ENCODE measurements around the gene FAM107B. TPM values are rescaled to one million over a fixed set of nuclear protein-coding genes. Genes with fewer than 3 reads are reported as not detected.
A peak's percentile ranks its signal among the peaks of the same experiment; 100 is the strongest.

The FAM107B gene
- total RNA-seq, 1 donor = 22.7 TPM

DNA sequence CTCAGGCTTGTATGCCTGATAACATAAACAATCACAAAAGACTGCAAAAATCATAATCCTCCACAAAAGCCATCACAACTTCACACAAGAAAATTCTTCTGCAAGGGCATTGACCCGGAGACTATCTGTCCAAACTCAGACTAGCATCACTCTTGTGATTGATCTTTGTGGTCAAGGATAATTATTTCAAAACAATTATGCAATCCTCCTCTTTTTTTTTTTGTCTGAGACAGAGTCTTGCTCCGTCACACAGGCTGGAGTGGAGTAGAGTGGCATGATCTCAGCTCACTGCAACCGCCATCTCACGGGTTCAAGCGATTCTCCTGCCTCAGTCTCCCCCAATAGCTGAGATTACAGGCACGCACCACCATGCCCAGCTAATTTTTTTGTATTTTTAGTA is 41.0 kb upstream of the FAM107B start:
- TF ChIP-seq, protein P1, sequence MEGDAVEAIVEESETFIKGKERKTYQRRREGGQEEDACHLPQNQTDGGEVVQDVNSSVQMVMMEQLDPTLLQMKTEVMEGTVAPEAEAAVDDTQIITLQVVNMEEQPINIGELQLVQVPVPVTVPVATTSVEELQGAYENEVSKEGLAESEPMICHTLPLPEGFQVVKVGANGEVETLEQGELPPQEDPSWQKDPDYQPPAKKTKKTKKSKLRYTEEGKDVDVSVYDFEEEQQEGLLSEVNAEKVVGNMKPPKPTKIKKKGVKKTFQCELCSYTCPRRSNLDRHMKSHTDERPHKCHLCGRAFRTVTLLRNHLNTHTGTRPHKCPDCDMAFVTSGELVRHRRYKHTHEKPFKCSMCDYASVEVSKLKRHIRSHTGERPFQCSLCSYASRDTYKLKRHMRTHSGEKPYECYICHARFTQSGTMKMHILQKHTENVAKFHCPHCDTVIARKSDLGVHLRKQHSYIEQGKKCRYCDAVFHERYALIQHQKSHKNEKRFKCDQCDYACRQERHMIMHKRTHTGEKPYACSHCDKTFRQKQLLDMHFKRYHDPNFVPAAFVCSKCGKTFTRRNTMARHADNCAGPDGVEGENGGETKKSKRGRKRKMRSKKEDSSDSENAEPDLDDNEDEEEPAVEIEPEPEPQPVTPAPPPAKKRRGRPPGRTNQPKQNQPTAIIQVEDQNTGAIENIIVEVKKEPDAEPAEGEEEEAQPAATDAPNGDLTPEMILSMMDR (IDR thresholded peaks at IDR 0.05; ENCODE audit: insufficient read depth, low read length) = no peak
- no peak for DNase-seq (ENCODE audit: low read depth)
- no peak overlapping the region for H3K4me3 ChIP-seq (ENCODE audit: low read depth, low read length)

DNA sequence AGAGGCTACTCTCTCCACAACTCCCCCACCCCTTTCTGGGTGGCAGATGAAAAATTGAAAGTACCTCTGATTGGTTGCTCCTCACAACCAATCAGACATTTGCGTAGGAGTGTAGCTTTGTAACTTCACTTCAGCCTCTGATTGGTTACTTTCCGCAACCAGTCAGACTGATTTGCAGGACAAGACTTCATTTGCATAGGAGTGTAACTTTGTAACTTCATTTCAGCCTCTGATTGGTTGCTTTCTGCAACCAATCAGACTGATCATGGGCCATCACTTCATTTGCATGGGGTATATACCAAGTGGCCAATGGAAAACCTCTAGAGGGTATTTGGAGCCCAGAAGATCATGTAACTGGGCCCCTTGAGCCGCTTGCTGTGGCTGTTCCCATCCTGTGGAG is 37.6 kb upstream of the FAM107B start:
- DNase-seq (ENCODE audit: low read depth) = peak; percentile 11
- TF ChIP-seq, protein P1 (IDR thresholded peaks at IDR 0.05; ENCODE audit: insufficient read depth, low read length) = no peak
- H3K4me3 ChIP-seq (ENCODE audit: low read depth, low read length) = no peak overlapping the region

DNA sequence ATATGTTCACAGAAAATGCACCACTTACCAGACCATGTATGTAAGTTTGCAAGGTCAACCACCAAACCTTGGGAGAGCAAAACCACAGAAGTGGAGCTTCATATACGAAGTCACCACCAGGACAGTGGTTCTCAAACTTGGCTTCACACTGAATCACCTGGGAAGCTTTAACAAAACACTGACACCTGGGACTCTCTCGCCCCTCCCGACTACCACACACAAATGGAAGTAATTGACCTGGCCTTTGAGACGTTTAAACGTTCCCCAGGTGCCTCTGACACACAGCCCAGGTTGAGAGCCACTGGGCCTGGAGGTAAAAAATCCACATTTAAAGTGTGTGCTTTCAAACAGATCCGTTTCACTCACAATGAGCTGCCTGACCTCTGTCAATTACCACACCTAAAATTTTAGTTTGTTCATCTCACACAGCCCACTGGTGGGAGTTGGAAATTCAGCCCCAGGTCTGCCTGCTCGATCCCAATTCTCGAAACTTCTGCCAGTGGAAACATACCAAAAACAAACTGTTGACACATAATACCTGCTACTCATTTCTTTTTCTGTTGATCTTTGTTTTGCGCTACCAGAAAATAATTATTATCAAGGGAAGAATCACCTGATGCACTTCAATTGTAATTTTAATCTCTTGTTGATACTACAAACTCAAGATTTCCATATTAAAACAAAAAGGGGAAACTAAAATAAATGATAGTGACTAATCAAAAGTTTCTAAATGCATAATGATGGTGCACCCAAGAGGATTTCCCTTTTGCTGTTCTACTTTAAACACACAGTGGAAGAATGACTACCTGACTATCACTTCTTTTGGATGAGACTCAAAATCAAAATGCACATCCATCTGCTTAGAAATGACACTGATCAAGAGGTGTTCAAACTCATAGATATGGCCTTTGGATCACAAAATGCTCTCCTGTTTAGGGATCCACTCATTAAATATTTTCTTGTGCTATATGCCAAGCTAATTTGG is 36.6 kb upstream of the FAM107B start:
- no peak overlapping the region for H3K4me3 ChIP-seq (ENCODE audit: low read depth, low read length)
- TF ChIP-seq, protein P1 (IDR thresholded peaks at IDR 0.05; ENCODE audit: insufficient read depth, low read length) = no peak

DNA sequence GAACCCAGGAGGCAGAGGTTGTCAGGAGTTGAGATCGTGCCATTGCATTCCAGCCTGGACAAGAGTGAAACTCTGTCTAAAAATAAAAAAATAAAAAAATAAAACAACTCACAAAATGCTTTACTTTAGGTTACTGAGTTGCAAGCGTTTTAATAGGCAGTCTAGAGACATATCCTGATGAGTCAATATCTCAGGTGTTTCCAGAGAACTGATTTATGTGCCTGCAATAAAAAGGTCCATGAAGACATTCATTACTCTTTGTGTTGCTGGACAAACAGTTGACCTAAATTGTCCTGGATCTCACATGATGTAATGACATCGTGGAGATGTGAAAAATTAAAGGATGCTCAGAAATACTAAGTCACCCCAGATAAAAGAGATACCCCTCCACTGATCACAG is 31.6 kb upstream of the FAM107B start:
- H3K4me3 ChIP-seq (ENCODE audit: low read depth, low read length) = no peak overlapping the region
- no peak for DNase-seq (ENCODE audit: low read depth)
- TF ChIP-seq, protein P1 (IDR thresholded peaks at IDR 0.05; ENCODE audit: insufficient read depth, low read length) = no peak

More for the DNA sequence above, 36.6 kb upstream of the FAM107B start:
- DNase-seq (ENCODE audit: low read depth) = no peak

DNA sequence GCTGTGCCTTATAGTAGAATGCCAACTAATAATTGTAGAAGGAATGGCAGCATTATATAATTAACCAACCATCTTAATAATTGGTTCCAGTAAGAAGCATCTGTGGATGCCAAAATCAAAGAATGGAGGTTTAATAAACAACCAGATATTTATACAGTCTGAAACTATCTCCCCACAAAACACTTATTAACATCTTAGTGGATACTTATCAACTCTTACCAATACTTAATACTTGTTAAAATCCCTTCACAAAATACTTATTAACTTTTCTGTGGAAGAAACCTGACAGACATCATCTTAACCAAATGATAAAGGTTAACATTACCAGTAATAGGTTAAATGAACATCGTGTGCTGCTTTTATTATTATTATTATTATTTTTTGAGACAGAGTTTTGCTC is 29.1 kb upstream of the FAM107B start:
- no peak for DNase-seq (ENCODE audit: low read depth)
- no peak overlapping the region for H3K4me3 ChIP-seq (ENCODE audit: low read depth, low read length)
- TF ChIP-seq, protein P1 (IDR thresholded peaks at IDR 0.05; ENCODE audit: insufficient read depth, low read length) = no peak

DNA sequence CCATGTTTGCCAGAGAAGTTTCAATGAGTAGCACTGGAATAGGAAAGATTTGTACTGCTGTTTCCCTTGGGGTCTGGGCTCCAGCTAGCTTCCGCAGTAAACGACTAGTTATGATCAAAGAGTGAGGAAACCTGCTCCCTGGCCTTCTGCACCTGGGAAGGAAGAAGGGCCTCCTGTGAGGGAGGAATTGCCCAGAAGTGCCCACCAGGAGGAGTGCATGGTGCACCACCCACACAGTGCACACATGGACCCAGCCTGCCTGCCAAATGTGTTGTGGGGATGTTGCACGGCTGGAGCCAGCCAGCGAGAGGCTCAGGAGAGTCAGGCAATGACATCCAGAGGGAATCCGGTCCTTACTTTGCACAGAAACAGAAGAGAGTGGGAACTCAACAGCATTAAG is 27.0 kb upstream of the FAM107B start:
- TF ChIP-seq, protein P1 (IDR thresholded peaks at IDR 0.05; ENCODE audit: insufficient read depth, low read length) = no peak
- DNase-seq (ENCODE audit: low read depth) = no peak
- no peak overlapping the region for H3K4me3 ChIP-seq (ENCODE audit: low read depth, low read length)
